ENCODE measurements around the gene AP1S1.

The AP1S1 gene

GRCh38 chr7:101201695-101202602 lies 47.7 kb downstream of the AP1S1 start:
- DNase-seq = no peak

DNA sequence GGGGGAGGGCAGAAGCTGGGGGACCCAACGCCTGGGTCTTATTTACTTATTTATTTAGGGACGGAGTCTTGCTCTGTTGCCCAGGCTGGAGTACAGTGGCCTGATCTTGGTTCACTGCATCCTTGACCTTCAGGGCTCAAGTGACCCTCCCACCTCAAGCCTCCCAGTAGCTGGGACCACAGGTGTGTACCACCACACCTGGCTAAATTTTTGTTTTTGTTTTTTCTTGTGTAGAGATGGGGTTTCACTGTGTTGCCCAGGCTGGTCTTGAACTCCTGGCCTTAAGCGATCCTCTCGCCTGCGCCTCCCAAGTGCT lies 48.3 kb downstream of the AP1S1 start:
- no peak for DNase-seq

DNA sequence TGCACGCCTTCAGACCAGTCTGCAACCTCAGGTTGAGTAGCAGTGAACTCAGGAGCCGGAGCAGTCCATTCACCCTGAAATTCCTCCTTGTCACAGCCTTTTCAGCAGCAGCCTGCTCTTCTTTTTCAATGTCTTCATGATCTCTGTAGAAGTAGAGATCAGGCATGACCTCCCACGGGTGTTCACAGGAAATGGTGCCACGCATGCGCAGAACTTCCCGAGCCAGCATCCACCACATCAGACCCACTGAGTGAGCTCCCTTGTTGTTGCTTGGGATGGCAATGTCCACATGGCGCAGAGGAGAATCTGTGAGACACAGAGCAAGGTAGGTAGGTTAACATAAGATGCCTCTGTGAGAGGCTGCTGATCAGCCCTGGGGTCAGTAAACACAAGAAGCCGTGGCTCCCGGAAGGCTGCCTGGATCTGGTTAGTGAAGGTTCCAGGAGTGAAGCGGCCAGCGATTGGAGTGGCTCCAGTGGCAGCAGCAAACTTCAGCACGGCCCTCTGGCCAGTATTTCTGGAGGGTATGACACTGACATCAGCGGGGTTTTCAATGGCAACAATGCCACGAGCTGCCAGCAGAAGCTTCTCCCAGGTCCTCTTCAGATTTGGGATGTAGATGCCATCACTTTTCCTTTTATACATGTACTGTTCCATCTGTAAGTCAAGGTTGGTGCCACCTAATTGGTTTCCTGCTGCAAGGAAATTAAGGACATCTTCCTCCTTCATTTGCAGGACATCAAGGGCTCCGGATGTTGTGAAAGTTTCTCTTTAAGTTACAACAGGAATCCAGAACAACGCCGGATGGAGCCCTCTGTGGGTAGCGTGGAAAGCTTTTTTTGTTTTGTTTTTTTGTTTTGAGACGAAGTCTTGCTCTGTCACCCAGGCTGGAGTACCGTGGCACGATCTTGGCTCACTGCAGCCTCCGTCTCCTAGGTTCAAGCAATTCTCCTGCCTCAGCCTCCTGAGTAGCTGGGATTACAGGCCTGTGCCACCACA lies 49.8 kb downstream of the AP1S1 start:
- peak; percentile 13 for DNase-seq

- DNase-seq = no peak
Observed at GRCh38 chr7:101205901-101206664, 51.8 kb downstream of the AP1S1 start.

DNA sequence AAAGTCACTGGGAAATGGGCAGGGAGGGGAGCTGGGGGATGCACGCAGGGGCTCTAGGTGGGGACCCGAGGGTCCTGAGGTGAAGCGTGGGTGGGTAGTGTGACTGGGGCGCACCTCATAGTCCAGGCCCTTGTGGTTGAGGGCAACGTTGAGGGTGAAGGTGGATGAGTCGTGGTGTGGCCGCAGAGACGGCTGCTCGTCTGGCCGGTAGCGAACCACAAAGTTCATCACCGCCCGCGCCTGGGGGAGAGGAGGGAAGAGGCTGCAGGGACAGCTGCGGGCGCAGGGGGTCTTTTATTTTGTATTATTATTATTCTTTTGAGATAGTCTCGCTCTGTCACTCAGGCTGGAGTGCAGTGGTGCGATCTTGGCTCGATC lies 52.4 kb downstream of the AP1S1 start:
- no peak for DNase-seq

GRCh38 chr7:101207459-101207858 lies 53.2 kb downstream of the AP1S1 start:
- no peak for DNase-seq

- no peak for DNase-seq
Observed at GRCh38 chr7:101208794-101209193, 54.5 kb downstream of the AP1S1 start.

DNA sequence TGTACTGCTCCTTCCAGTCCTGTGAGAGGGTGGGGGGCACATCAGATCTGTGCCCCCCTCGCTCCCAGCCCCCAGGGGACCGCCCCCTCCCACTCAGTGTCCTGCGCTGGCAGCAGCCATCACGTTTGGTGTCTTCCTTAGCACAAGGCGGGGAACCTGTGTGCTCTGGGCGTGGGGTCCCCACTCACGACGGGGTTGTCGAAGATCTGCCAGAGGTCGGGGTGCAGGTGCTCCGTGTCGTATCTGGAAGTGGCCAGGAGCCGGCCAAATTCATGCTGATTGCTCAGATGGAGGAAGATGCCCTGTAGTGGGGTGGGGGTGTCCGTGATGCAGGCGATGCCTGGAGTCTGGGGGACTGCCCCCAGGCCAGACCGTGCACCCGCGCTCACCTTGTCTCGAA lies 55.9 kb downstream of the AP1S1 start:
- no peak for DNase-seq

All from fibroblast of skin of back (primary cell).